HepG2 (cell line): ENCODE data around the gene LMAN2L. TPM values are rescaled to one million over a fixed set of nuclear protein-coding genes. Genes with fewer than 3 reads are reported as not detected.

Experiments used
- AHDC1 ChIP-seq: sonication (generic); formaldehyde crosslinking; IDR thresholded peaks from 2 replicates; pipeline ENCODE4 v1.5.1; 2020; ENCODE audit warnings: mild to moderate bottlenecking, missing genetic modification reagents, borderline replicate concordance
- CENPBD1 ChIP-seq: sonication (generic); formaldehyde crosslinking; IDR thresholded peaks from 2 replicates; pipeline ENCODE4 v1.8.0; 2022; ENCODE audit warnings: missing genetic modification reagents, low read depth, mild to moderate bottlenecking, borderline replicate concordance
- DZIP1 ChIP-seq: sonication (generic); formaldehyde crosslinking; IDR thresholded peaks from 2 replicates; pipeline ENCODE4 v1.5.0; 2020; ENCODE audit warnings: mild to moderate bottlenecking, missing genetic modification reagents
- FOXA1 ChIP-seq, 2 experiments: fragments of 450-650 bp in 1 of 2; sonication (generic) in 1 of 2; formaldehyde crosslinking in 1 of 2; IDR thresholded peaks; 2 replicates each; pipeline versions ENCODE4 v1.4.0 to v1.6.1; 2016 to 2020; ENCODE audit warnings: missing genetic modification reagents in 1 of 2
- LBX2 ChIP-seq: sonication (generic); formaldehyde crosslinking; IDR thresholded peaks from 2 replicates; pipeline ENCODE4 v1.5.0; 2020; ENCODE audit warnings: missing genetic modification reagents, mild to moderate bottlenecking, borderline replicate concordance
- MAF1 ChIP-seq: sonication (generic); formaldehyde crosslinking; IDR thresholded peaks from 2 replicates; pipeline ENCODE4 v1.5.0; 2020; ENCODE audit warnings: missing genetic modification reagents, borderline replicate concordance
- NBN ChIP-seq: fragments of 450-650 bp; conservative IDR thresholded peaks from 2 replicates; pipeline ENCODE4 v1.6.1; 2017
- PAWR ChIP-seq: sonication (generic); formaldehyde crosslinking; IDR thresholded peaks from 2 replicates; pipeline ENCODE4 v1.4.0; 2020; ENCODE audit warnings: missing genetic modification reagents, mild to moderate bottlenecking, borderline replicate concordance
- PHF20 ChIP-seq: sonication (generic); formaldehyde crosslinking; IDR thresholded peaks from 2 replicates; pipeline ENCODE4 v1.5.0; 2020; ENCODE audit warnings: mild to moderate bottlenecking, missing genetic modification reagents
- POLR2G ChIP-seq: fragments of 200-400 bp; formaldehyde crosslinking; IDR thresholded peaks from 2 replicates; pipeline ENCODE4 v1.6.1; 2018; ENCODE audit warnings: mild to moderate bottlenecking, low read depth, low read length, moderate library complexity
- RORA ChIP-seq: sonication (generic); formaldehyde crosslinking; IDR thresholded peaks from 2 replicates; pipeline ENCODE4 v1.5.0; 2020; ENCODE audit warnings: mild to moderate bottlenecking, missing genetic modification reagents, moderate library complexity
- SETDB1 ChIP-seq: sonication (generic); formaldehyde crosslinking; IDR thresholded peaks from 2 replicates; pipeline ENCODE4 v1.5.1; 2020; ENCODE audit warnings: missing genetic modification reagents, mild to moderate bottlenecking, borderline replicate concordance
- TAF15 ChIP-seq: fragments of 200-400 bp; formaldehyde crosslinking; IDR thresholded peaks from one replicate; pipeline ENCODE4 v1.6.1; 2018; ENCODE audit warnings: mild to moderate bottlenecking, low read depth, low read length; ENCODE audit not compliant: poor library complexity, severe bottlenecking
- ZFP36 ChIP-seq: fragments of 150-350 bp; IDR thresholded peaks from 2 replicates; pipeline ENCODE4 v1.6.1; 2018; ENCODE audit warnings: borderline replicate concordance, low read length, low read depth; ENCODE audit not compliant: partially characterized antibody
- ZNF101 ChIP-seq: sonication (generic); formaldehyde crosslinking; IDR thresholded peaks from 2 replicates; pipeline ENCODE4 v1.4.0; 2020; ENCODE audit warnings: mild to moderate bottlenecking, low read depth, missing genetic modification reagents, borderline replicate concordance
- ZNF335 ChIP-seq: sonication (generic); formaldehyde crosslinking; IDR thresholded peaks from 2 replicates; pipeline ENCODE4 v1.4.0; 2020; ENCODE audit warnings: missing genetic modification reagents
- ZNF354B ChIP-seq: sonication (generic); formaldehyde crosslinking; IDR thresholded peaks from 2 replicates; pipeline ENCODE4 v1.8.0; 2022; ENCODE audit warnings: mild to moderate bottlenecking, missing genetic modification reagents
- ZNF432 ChIP-seq: sonication (generic); formaldehyde crosslinking; IDR thresholded peaks from 2 replicates; pipeline ENCODE4 v1.5.0; 2020; ENCODE audit warnings: missing genetic modification reagents, mild to moderate bottlenecking, borderline replicate concordance
- ZNF713 ChIP-seq: sonication (generic); formaldehyde crosslinking; IDR thresholded peaks from 2 replicates; pipeline ENCODE4 v1.4.0; 2020; ENCODE audit warnings: mild to moderate bottlenecking, missing genetic modification reagents
- ZNF841 ChIP-seq: sonication (generic); formaldehyde crosslinking; IDR thresholded peaks from 2 replicates; pipeline ENCODE4 v1.8.1; 2023; ENCODE audit warnings: missing genetic modification reagents, borderline replicate concordance
- polyA plus RNA-seq, 8 experiments: library from polyadenylated mRNA; depleted of rRNA in 3 of 8; stranded (reverse) in 7 of 8; unstranded in 1 of 8; fragments of >200 nt; fragmentation: Illumina TruSeq in 4 of 8; extraction: Trizol in 4 of 8; gene quantifications; 2 replicates each; pipeline versions ENCODE4 v1.2.1 to v1.2.3, GENCODE V29; 2011 to 2016; ENCODE audit warnings: low read depth in 4 of 8, missing spikeins in 1 of 8, mixed read lengths in 1 of 8; ENCODE audit not compliant: insufficient read depth in 1 of 8
- total RNA-seq, 5 experiments: library from RNA; depleted of rRNA; stranded (reverse); fragments of >200 nt; fragmentation: Illumina TruSeq; extraction: Trizol; gene quantifications; 2 replicates each; pipeline ENCODE4 v1.2.3, GENCODE V29; 2016; ENCODE audit warnings: low read depth in 1 of 5

The LMAN2L gene
- total and polyA plus RNA-seq, 2 of the 13 experiments (the other 11 are each of a cell fraction or from before 2014, with no cell fraction given), result 39.1 to 57.9 TPM

GRCh38 chr2:96685577-96686459 lies 54.0 kb downstream of the LMAN2L start (continued):
- TF ChIP-seq DZIP1 (CRISPR knock-in tag), result no peak
- TF ChIP-seq SETDB1 (CRISPR knock-in tag), result no peak
- TF ChIP-seq FOXA1 (IDR thresholded peaks at IDR 0.05), result no peak
- TF ChIP-seq FOXA1 (CRISPR knock-in tag; IDR thresholded peaks at IDR 0.05), result no peak
- TF ChIP-seq ZNF335 (CRISPR knock-in tag), result no peak
- TF ChIP-seq NBN, result no peak
- TF ChIP-seq POLR2G, result no peak; the same call in 1 of the 2 replicates
- no peak for TF ChIP-seq PAWR
- TF ChIP-seq LBX2, result no peak
- TF ChIP-seq ZNF713 (CRISPR knock-in tag), result no peak
- TF ChIP-seq ZFP36, result no peak
- no peak for TF ChIP-seq CENPBD1 (CRISPR knock-in tag)
- no peak for TF ChIP-seq ZNF354B (CRISPR knock-in tag)
- no peak for TF ChIP-seq PHF20 (CRISPR knock-in tag)
- no peak for TF ChIP-seq ZNF101 (CRISPR knock-in tag)
- no peak for TF ChIP-seq ZNF841
- no peak for TF ChIP-seq RORA (CRISPR knock-in tag)
- no peak for TF ChIP-seq ZNF432 (CRISPR knock-in tag)
- TF ChIP-seq AHDC1, result no peak
- TF ChIP-seq TAF15, result no peak
- TF ChIP-seq MAF1 (CRISPR knock-in tag), result 0 out of 2 replicates have a peak, but pooled peaks have one; percentile 17
